OCI-LY7 (cell line): Measurements from ENCODE around the gene SND1. TPM values are rescaled to one million over a fixed set of nuclear protein-coding genes. Genes with fewer than 3 reads are reported as not detected.

ENCODE experiments used
- BruUV-seq: library from RNA; stranded (reverse); fragments of 400-500 nt; replicated peaks from 2 replicates; lab custom pipeline; 2021; lab: Mats Ljungman, UMichigan
- CTCF ChIA-PET: fragments of 300-600 bp; sonication (Branson Sonifier 250); formaldehyde crosslinking; loops from one replicate; lab custom pipeline; 2022; ENCODE audit warnings: antibody characterized with exemption; ENCODE audit not compliant: unreplicated experiment; lab: Charles Lee
- POLR2A ChIA-PET: fragments of 300-600 bp; sonication (Branson Sonifier 250); formaldehyde crosslinking; loops from one replicate; lab custom pipeline; 2022; ENCODE audit warnings: antibody characterized with exemption; lab: Charles Lee
- DNase-seq: peaks from one replicate; pipeline ENCODE4 v3.0.0-alpha.2; 2015; ENCODE audit warnings: low spot score
- H2AFZ ChIP-seq: fragments of 200-600 bp; sonication (generic), shearing (Covaris generic); 2 replicates; pipeline ENCODE4 v1.6.1; 2014; ENCODE audit warnings: mild to moderate bottlenecking, antibody characterized with exemption, low read length, moderate library complexity
- H3K27ac ChIP-seq: fragments of 200-600 bp; sonication (generic); 2 replicates; pipeline ENCODE4 v1.5.1; 2014; ENCODE audit warnings: mixed run types, low read depth, mild to moderate bottlenecking, moderate library complexity, low read length, inconsistent platforms; ENCODE audit not compliant: poor library complexity, severe bottlenecking
- H3K36me3 ChIP-seq: fragments of 200-600 bp; sonication (generic); 2 replicates; pipeline ENCODE4 v1.6.1; 2014; ENCODE audit warnings: mild to moderate bottlenecking, antibody characterized with exemption, low read length, moderate library complexity, mixed read lengths; ENCODE audit not compliant: insufficient read depth
- H3K4me1 ChIP-seq: fragments of 200-600 bp; sonication (generic); 2 replicates; pipeline ENCODE4 v1.5.1; 2014; ENCODE audit warnings: mild to moderate bottlenecking, low read length; ENCODE audit not compliant: insufficient read depth, poor library complexity, severe bottlenecking
- H3K4me2 ChIP-seq: fragments of 200-600 bp; sonication (generic); 2 replicates; pipeline ENCODE4 v1.6.1; 2014; ENCODE audit warnings: mild to moderate bottlenecking, low read length
- H3K4me3 ChIP-seq: fragments of 200-600 bp; sonication (generic); 2 replicates; pipeline ENCODE4 v1.5.1; 2014; ENCODE audit warnings: mild to moderate bottlenecking, low read depth, low read length; ENCODE audit not compliant: poor library complexity, severe bottlenecking
- H3K79me2 ChIP-seq: fragments of 200-600 bp; sonication (generic); 2 replicates; pipeline ENCODE4 v1.6.1; 2016; ENCODE audit warnings: low read depth, mild to moderate bottlenecking, low read length, moderate library complexity, mixed read lengths; ENCODE audit not compliant: insufficient read depth
- H3K9me2 ChIP-seq: fragments of 200-600 bp; sonication (generic); 2 replicates; pipeline ENCODE4 v1.6.1; 2016; ENCODE audit warnings: mild to moderate bottlenecking, low read length, mixed read lengths; ENCODE audit not compliant: insufficient read depth
- H3K9me3 ChIP-seq: fragments of 200-600 bp; sonication (generic); 2 replicates; pipeline ENCODE4 v1.6.1; 2014; ENCODE audit warnings: mild to moderate bottlenecking, mixed run types, low read length, mixed read lengths
- H4K20me1 ChIP-seq: fragments of 200-600 bp; sonication (generic); 2 replicates; pipeline ENCODE4 v1.6.1; 2014; ENCODE audit warnings: mild to moderate bottlenecking, antibody characterized with exemption, low read length, moderate library complexity, mixed read lengths; ENCODE audit not compliant: insufficient read depth
- CTCF ChIP-seq: fragments of 200-600 bp; sonication (generic); conservative IDR thresholded peaks from 2 replicates; pipeline ENCODE4 v1.5.1; 2014; ENCODE audit warnings: mild to moderate bottlenecking, antibody characterized with exemption, low read length, moderate library complexity, mixed read lengths
- EZH2phosphoT487 ChIP-seq: fragments of 200-600 bp; sonication (generic); IDR thresholded peaks from 2 replicates; pipeline ENCODE4 v1.6.1; 2018; ENCODE audit warnings: low read depth, borderline replicate concordance, mild to moderate bottlenecking, mixed run types, antibody characterized with exemption, low read length, moderate library complexity, mixed read lengths
- intact Hi-C: fragments of 100-400 bp; cut with micrococcal nuclease; formaldehyde crosslinking; loops from one replicate; pipeline ENCODE4 v1.10.0; 2022; ENCODE audit not compliant: unreplicated experiment
- total RNA-seq, 2 experiments: library from RNA; depleted of rRNA in 1 of 2; stranded (reverse); fragments of >200 nt in 1 of 2; shearing (Covaris generic) in 1 of 2; gene quantifications; 2 replicates each; pipeline ENCODE4 v1.2.3, GENCODE V29; 2014 to 2022

SND1 gene
- total RNA-seq, 2 experiments from 2014 or later, result 111 to 221 TPM

- H4K20me1 ChIP-seq, result no peaks in the 10 kb centered on the region
- CTCF ChIA-PET, result no interaction called here
- no peaks in the 10 kb centered on the region for H3K79me2 ChIP-seq
- no peak overlapping the region for H3K27ac ChIP-seq
- no TSS peak for BruUV-seq
- no peak overlapping the region for H2AFZ ChIP-seq
- H3K36me3 ChIP-seq, result peaks cover 72% of the 10 kb centered on the region
- DNase-seq, result no peak
- no peak overlapping the region for H3K4me2 ChIP-seq
- no peaks in the 10 kb centered on the region for H3K9me2 ChIP-seq
- TF ChIP-seq CTCF (no peak), EZH2phosphoT487 (no peak)
- H3K9me3 ChIP-seq, result no peaks in the 10 kb centered on the region
- H3K4me1 ChIP-seq, result peaks cover 14% of the 10 kb centered on the region
- POLR2A ChIA-PET, result interaction anchor here (0.6 to 1.4 kb wide), 6 partner anchors 8 to 42 kb away, joined by 3 to 4 read pairs (median 3); no protein-coding TSS in a partner anchor
- intact Hi-C loops, result no loop called here
- no peak overlapping the region for H3K4me3 ChIP-seq
Measured at GRCh38 chr7:127844165-127844564, 192.2 kb downstream of the SND1 start.

- intact Hi-C loops, result no loop called here
- Histone ChIP-seq H3K79me2 (no peaks in the 10 kb centered on the region), H3K4me3 (no peak overlapping the region), H3K36me3 (peaks cover 75% of the 10 kb centered on the region), H3K27ac (no peak overlapping the region), H3K4me2 (no peak overlapping the region), H3K9me2 (no peaks in the 10 kb centered on the region), H3K9me3 (no peaks in the 10 kb centered on the region), H4K20me1 (no peaks in the 10 kb centered on the region), H2AFZ (no peak overlapping the region), H3K4me1 (peaks cover 14% of the 10 kb centered on the region)
- TF ChIP-seq CTCF (no peak), EZH2phosphoT487 (no peak)
- POLR2A ChIA-PET, result interaction anchor here (0.6 kb wide), 1 partner anchor 30 kb away, joined by 3 read pairs; no protein-coding TSS in a partner anchor
- no peak for DNase-seq
- no TSS peak for BruUV-seq
- CTCF ChIA-PET, result no interaction called here
Measured at GRCh38 chr7:127844707-127845331, 192.8 kb downstream of the SND1 start.

- H3K4me2 ChIP-seq, result no peak overlapping the region
- ChIA-PET POLR2A (no interaction called here), CTCF (no interaction called here)
- no peak overlapping the region for H3K27ac ChIP-seq
- no peak for DNase-seq
- intact Hi-C loops, result no loop called here
- BruUV-seq, result no TSS peak
- H3K9me2 ChIP-seq, result no peaks in the 10 kb centered on the region
- peaks cover 14% of the 10 kb centered on the region for H3K4me1 ChIP-seq
- H3K36me3 ChIP-seq, result peaks cover 84% of the 10 kb centered on the region
- no peak overlapping the region for H3K4me3 ChIP-seq
- H4K20me1 ChIP-seq, result no peaks in the 10 kb centered on the region
- no peaks in the 10 kb centered on the region for H3K79me2 ChIP-seq
- H2AFZ ChIP-seq, result no peak overlapping the region
- H3K9me3 ChIP-seq, result no peaks in the 10 kb centered on the region
- no peak for TF ChIP-seq EZH2phosphoT487
- TF ChIP-seq CTCF, result no peak
Measured at GRCh38 chr7:127845522-127846214, 193.7 kb downstream of the SND1 start.
